SHP77 treated with DMSO at 0.1 percent for 48 hours (cell line): ENCODE measurements around the gene ARHGEF10L.

Source experiments
- DNase-seq: peaks from one replicate; lab custom pipeline; 2025; lab: John Stamatoyannopoulos, UW

The ARHGEF10L gene

GRCh38 chr1:17657436-17657835 lies 117.9 kb downstream of the ARHGEF10L start:
- no peak for DNase-seq

- DNase-seq, result no peak
Measured at GRCh38 chr1:17658837-17659236, 119.3 kb downstream of the ARHGEF10L start.

DNA sequence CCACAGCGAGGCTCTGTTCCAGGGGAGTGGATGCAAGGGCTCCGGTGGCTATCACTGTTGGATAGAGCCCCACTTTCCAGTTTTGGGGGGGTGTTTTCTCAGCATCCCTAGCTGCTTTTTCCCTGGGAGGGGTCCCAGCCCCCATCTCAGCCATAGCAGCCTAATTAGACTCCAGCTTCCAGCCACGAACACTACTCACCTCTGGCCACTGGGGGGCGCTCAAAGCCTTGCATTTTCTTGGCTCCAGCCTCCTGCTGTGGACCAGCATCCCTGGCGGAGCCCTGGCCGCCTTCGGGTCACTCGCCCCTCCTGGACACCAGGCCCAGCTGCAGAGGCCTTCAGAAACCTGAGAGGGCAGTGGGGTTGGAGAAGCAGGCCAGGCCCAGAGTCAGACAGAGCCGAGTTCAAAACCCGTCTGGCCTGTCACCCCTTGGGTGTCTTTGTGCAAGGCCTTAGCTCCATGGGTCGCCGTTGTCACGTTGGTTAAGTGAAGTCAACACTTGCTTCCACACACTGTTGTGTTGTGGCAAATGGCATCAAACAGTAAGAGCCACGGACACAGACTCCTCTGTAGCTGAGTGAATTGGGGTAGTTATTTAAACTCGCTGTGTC lies 122.2 kb downstream of the ARHGEF10L start:
- DNase-seq, result no peak

- no peak for DNase-seq
Measured at GRCh38 chr1:17662296-17662695, 122.8 kb downstream of the ARHGEF10L start.

DNA sequence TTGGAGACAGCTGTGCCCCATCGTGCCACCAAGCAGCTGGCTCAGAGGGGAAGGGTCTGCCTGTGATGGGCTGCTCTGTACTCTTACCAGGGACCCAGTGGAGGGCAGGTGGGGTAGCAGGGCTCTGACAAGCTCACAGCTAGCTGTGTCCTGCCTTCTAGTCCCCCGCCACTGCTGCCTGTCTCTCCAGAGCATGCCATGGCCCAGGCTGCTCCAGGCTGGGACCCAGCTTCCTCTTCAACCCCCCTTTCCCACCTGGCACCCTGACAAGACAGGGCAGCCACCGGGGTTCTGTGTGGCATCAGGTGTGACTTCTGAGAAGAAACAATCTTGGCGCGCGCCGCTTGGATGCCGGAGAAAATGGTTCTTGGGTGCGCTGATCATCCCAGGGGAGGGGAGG lies 123.3 kb downstream of the ARHGEF10L start:
- no peak for DNase-seq

DNA sequence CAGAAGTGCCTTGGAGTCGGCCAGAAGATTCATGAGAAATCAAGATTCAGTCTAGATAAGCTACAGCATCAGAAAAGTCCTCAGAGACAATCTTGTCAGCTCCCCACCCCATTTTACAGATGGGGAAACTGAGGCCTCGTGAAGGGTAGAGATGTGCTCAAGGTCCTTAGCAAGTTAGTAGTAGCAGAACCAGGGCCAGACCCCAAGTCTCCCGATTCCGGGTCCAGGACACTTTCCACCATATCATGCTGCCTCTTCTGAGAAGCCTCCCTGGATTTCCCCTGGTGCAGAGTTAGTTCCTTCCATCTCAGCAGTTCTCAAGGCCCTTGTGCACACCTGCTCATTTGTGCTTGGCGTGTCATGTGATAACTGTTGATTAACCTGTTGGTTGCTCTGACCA lies 124.1 kb downstream of the ARHGEF10L start:
- DNase-seq, result no peak

DNA sequence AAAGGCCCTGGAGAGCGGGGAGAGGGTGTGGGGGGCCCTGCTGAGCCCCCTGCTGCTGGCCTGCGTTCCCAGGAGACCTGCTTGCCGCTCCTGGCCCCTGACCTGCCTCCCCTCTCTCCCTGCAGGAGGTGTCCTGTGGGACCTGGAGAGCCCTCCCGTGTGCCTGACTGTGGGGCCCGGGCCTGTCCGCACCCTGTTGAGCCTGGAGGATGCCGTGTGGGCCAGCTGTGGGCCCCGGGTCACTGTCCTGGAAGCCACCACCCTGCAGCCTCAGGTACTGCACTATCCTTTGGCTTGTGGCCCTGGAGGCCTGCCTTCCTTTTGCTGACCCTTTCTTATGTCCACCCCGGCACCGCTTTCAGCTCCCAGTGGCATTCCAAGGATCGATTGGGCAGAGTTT lies 124.8 kb downstream of the ARHGEF10L start:
- no peak for DNase-seq

GRCh38 chr1:17665054-17665453 lies 125.6 kb downstream of the ARHGEF10L start:
- no peak for DNase-seq

DNA sequence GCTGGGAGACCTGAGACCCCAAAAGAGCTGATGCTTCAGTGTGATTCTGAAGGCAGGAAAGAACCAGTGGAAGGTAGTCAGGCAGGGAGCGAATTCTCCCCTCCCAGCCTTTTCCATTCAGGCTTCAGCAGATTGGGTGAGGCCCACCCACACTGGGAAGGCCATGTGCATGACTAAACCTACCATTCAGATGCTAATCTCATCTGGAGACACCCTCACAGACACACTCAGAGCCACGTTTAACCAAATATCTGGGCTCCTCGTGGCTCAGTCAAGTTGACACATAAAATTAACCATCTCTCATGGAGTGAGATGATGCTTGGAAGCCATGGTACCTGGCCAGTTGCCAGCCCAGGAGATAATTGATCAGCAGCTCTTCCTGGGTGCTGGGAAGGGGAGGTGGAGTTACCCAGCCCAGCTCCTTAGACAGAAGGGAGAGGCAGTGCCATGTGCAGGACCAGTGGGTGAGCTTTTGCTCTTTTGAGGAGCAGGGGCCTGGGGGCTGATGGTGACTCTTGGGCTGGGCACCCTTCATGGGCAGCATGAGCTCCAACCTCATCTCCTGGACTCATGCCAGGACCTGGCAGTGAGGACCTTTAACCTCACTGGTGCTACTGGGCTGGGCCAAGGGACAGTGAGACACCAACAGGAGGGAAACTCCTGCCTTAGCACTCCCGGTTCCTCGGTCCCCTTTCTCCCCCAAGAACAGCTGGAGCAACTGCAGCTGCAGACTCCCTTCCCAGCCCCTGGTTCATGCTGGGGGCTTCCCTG lies 126.6 kb downstream of the ARHGEF10L start:
- no peak for DNase-seq

DNA sequence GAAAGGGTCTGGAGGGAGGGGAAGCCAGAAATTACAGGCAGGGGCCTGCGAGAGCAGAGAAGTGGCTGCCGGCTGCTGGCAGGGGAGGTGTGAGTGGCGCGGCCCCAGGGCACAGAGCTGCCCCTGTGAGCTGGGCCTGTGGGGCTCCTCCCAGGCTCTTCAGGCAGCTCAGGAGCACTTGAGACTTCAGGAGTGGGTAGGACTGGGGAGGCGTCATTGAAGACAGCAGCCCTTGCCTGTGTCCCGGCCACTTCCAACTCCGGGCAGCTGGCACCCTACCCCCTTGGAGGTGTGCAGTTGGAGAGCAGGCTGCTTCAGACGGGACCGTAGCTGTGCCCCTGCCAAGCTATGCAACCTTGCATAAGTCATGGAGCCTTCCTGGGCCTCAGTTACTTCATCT lies 128.1 kb downstream of the ARHGEF10L start:
- DNase-seq, result no peak

DNA sequence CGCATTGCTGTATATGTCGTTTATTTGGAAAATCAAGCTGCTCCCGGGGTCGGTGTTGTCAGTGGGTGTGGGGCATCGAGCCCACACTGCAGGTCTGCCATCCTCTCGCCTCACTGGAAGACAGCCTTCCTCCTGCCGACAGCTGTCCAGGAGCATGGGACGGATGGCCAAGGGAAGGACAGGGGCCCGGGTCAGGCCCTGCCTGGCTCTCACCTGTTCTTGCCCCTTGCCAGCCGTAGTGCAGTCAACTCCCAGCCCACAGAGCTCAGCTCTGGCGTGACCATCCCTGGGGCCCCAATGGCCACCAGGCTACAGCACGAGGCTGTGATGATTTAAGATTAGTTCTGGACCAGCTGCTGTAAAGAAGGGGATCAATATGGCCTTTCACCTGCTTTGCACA lies 128.7 kb downstream of the ARHGEF10L start:
- no peak for DNase-seq

DNA sequence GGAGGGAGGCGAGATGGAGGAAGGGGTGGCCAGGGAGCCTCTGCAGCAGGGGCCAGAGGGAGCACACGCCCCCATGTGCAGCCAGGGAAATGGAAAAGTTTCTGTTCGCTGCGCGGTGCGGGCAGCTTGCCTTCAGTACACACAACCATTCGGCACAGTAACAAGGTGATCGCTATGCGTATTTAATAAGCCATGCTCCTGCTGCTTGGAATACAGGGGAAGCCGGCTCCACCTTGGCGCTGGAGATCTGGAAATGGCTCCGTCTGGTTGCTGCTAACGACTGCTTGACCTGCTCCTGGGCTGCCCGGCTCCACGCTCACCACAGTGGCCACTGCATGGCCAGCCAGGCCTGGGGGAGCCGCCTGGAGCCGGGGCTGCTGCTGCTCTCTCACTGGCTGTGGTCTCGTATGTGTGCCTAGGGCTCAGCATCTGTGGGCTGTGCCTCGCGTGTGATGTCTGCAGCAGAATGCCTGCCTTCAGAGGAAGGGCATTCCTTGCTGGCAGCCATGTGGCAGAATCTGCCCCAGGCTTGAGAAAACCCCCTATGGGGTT lies 129.2 kb downstream of the ARHGEF10L start:
- no peak for DNase-seq

- DNase-seq, result no peak
Measured at GRCh38 chr1:17669305-17669704, 129.8 kb downstream of the ARHGEF10L start.

GRCh38 chr1:17669866-17670451 lies 130.5 kb downstream of the ARHGEF10L start:
- DNase-seq, result no peak

DNA sequence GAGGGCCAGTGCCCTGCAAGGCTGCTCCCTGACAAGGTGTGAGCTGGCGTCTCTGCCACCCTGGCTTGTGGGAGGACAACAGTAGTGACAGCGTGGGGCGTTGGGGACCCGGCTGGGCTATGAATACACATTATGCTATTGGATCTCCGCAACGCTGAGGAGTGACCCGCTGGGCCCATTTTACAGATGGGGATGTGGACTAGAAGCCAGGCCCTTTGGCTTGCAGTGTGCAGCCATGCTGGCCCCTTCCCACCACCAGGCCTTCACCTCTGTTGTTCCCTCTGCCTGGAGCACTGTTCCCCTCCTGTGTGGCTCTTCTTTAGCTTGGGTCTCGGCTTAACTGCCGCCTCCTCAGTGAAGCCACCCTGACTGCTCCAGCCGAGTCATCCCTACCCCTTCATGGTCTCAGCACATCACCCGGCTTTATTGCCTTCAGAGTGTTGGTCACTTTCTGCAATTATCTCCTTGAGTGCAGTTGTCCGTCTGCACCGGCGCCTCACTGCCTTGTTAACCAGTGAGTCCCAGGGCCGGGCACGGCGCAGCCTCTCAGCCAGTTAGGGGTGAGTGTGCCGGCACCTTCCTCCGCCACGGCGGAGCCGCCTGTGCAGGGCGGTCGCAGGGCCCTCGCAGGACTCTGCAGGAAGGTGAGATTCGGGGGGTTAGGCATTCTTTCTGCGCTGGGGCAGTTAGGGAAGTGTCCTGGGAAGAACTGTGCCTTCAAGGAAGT lies 131.3 kb downstream of the ARHGEF10L start:
- DNase-seq, result no peak

DNA sequence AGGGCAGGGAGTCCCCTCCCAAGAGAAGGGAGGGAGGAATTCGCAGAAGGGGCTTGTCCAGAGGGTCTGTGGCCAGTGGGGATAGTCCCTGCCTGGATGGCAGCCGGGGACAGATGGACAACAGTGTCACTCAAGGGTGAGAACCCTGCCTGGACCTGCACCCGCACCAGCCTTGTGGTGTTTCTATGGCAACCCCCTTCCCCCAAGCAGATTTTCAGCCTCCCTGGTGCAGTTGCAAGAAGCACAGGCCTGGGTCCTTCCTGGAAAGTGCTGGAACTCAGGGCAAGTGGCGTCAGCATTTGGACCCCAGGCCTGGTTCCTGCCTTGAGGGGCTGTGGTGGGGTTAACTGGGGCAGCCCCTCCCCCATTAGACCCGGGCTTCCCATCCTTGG lies 131.8 kb downstream of the ARHGEF10L start:
- DNase-seq, result no peak

GRCh38 chr1:17671741-17672140 lies 132.2 kb downstream of the ARHGEF10L start:
- no peak for DNase-seq

DNA sequence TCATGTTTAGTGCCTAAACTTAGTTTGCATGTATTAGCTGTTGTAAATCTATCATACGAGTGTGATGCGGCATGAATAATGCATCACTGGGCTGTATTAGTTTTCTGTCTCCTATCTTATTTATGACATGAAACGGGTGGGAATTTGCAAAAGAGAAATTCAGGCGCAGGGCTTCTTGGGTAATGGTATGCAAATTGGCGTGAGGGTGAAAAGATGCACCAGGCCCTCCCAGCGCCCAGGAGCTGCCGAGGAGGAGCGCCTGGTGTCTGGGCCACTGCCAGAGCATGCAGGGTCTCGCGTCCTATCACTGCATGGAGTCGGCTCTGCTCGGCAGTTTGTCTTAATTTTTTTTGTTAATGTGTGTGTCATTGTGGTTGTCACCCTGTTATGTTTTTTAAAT lies 132.7 kb downstream of the ARHGEF10L start:
- no peak for DNase-seq

- DNase-seq, result no peak
Measured at GRCh38 chr1:17673329-17674072, 134.0 kb downstream of the ARHGEF10L start.

GRCh38 chr1:17674726-17675500 lies 135.4 kb downstream of the ARHGEF10L start:
- no peak for DNase-seq

DNA sequence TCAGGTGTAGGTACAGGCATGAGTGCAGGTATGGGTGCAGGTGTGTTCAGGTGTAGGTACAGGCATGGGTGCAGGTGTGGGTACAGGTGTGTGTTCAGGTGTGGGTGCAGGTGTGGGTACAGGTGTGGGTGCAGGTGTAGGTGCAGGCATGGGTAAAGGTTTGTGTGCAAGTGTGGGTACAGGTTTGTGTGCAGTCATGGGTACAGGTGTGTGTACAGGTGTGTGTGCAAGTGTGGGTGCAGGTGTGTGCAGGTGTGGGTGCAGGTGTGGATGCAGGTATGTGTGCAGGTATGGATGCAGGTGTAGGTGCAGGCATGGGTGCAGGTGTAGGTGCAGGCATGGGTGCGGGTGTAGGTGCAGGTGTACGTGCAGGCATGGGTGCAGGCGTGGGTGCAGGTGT lies 136.2 kb downstream of the ARHGEF10L start:
- DNase-seq, result no peak
